ENCODE data around the gene GABRG3. TPM values are rescaled to one million over a fixed set of nuclear protein-coding genes. Genes with fewer than 3 reads are reported as not detected.

Gene GABRG3
- total RNA-seq, 1 experiment from 2014 or later = not detected

GRCh38 chr15:27214032-27214431, 243.1 kb downstream of the GABRG3 start:
- intact Hi-C loops (cut with micrococcal nuclease) = no loop called here
- H3K27me3 ChIP-seq (ENCODE audit: insufficient read depth, low read length) = no peaks in the 10 kb centered on the region
- H3K79me2 ChIP-seq (ENCODE audit: insufficient read depth, low read length) = no peaks in the 10 kb centered on the region
- H4K20me1 ChIP-seq (ENCODE audit: insufficient read depth) = no peaks in the 10 kb centered on the region
- ChIA-PET CTCF (no interaction called here), RAD21 (ENCODE audit: low non-redundant PET in 1 of 2, low total read pairs in 2 of 2, uncharacterized antibody in 2 of 2, unreplicated experiment in 2 of 2) (no interaction called here), POLR2A (no interaction called here)
- no peaks in the 10 kb centered on the region for H3K4me1 ChIP-seq (ENCODE audit: control insufficient read depth in 1 of 2, insufficient read depth in 2 of 2, low read length in 2 of 2)
- H3K9me2 ChIP-seq (ENCODE audit: insufficient read depth) = no peaks in the 10 kb centered on the region
- H3K27ac ChIP-seq (ENCODE audit: low read depth, low read length) = no peak overlapping the region
- H3K36me3 ChIP-seq (ENCODE audit: control insufficient read depth in 1 of 2, insufficient read depth in 2 of 2, low read length in 2 of 2) = no peaks in the 10 kb centered on the region
- DNase-seq (ENCODE audit: low read depth, low spot score) (no peak), ATAC-seq (no peak)
- peaks cover 12 to 46% of the 10 kb centered on the region in 2 experiments; a peak in 2 of 4 replicates for H3K9me3 ChIP-seq (ENCODE audit: control insufficient read depth in 1 of 2, insufficient read depth in 1 of 2, low read depth in 1 of 2, low read length in 2 of 2)
- H3K4me2 ChIP-seq (ENCODE audit: low read length) = no peak overlapping the region
- no peak overlapping the region for H2AFZ ChIP-seq (ENCODE audit: low read depth, low read length, poor library complexity, severe bottlenecking)
- no peak overlapping the region for H3K4me3 ChIP-seq (replicated peaks in 1 of 2; ENCODE audit: low read depth in 1 of 2, low read length in 2 of 2)
- no peak overlapping the region for H3K9ac ChIP-seq (ENCODE audit: low read length)
- no TSS peak for BruUV-seq (replicated peaks)
- TF ChIP-seq JUND (IDR thresholded peaks at IDR 0.05) (no peak), CEBPB (IDR thresholded peaks at IDR 0.05; ENCODE audit: low read depth) (no peak), ELF1 (IDR thresholded peaks at IDR 0.05; ENCODE audit: borderline replicate concordance, low read depth) (no peak), ZNF274 (IDR thresholded peaks at IDR 0.05; ENCODE audit: low read depth, low read length) (no peak), SIN3A (IDR thresholded peaks at IDR 0.05; ENCODE audit: low read depth) (no peak), EGR1 (IDR thresholded peaks at IDR 0.05; ENCODE audit: low read depth) (no peak), CBX3 (IDR thresholded peaks at IDR 0.05; ENCODE audit: low read depth) (no peak), YY1 (IDR thresholded peaks at IDR 0.05; ENCODE audit: extremely low read depth, insufficient replicate concordance, low read depth, low read length) (no peak), POLR2AphosphoS5 (IDR thresholded peaks at IDR 0.05; ENCODE audit: low read depth, low read length) (no peak), ZFX (IDR thresholded peaks at IDR 0.05) (no peak), EZH2phosphoT487 (IDR thresholded peaks at IDR 0.05; ENCODE audit: borderline replicate concordance) (no peak), MAX (IDR thresholded peaks at IDR 0.05) (no peak), REST (IDR thresholded peaks at IDR 0.05; ENCODE audit: low read depth) (no peak), TCF7L2 (IDR thresholded peaks at IDR 0.05; ENCODE audit: borderline replicate concordance, extremely low read depth, insufficient read depth, insufficient read length) (no peak), SP1 (IDR thresholded peaks at IDR 0.05; ENCODE audit: low read depth) (no peak), CTCF (IDR thresholded peaks at IDR 0.05 in 2 of 3, conservative IDR thresholded peaks at IDR 0.05 in 1 of 3; ENCODE audit: borderline replicate concordance in 1 of 3, insufficient read depth in 1 of 3, low read depth in 2 of 3, low read length in 2 of 3) (no peak), FOSL1 (IDR thresholded peaks at IDR 0.05; ENCODE audit: low read depth) (no peak), ZBTB33 (IDR thresholded peaks at IDR 0.05; ENCODE audit: extremely low read depth, insufficient replicate concordance, low read length) (no peak)

Measured in HCT116 (cell line).